Prostate gland (tissue), 2 donors: ENCODE measurements around the gene GNB1. TPM values are rescaled to one million over a fixed set of nuclear protein-coding genes. Genes with fewer than 3 reads are reported as not detected.

ENCODE experiments used
- DNase-seq: peaks from one replicate; pipeline ENCODE4 v3.0.0-alpha.2; 2019; ENCODE audit warnings: low spot score
- H3K27ac ChIP-seq, 2 donors: fragments of 200-600 bp; sonication (generic); 2 replicates each; pipeline ENCODE4 v1.5.1; 2017 to 2019
- H3K27me3 ChIP-seq: fragments of 200-600 bp; sonication (generic); replicated peaks from 2 replicates; pipeline ENCODE4 v1.5.1; 2019; ENCODE audit not compliant: insufficient read depth
- H3K36me3 ChIP-seq, 2 donors: fragments of 200-600 bp; sonication (generic); 1 replicate in 1 of 2; 2 replicates in 1 of 2; pipeline versions ENCODE4 v1.5.1 to v1.8.1; 2017 to 2019
- H3K4me1 ChIP-seq: fragments of 200-600 bp; sonication (generic); replicated peaks from 2 replicates; pipeline ENCODE4 v1.5.1; 2019
- H3K4me3 ChIP-seq, 2 donors: fragments of 200-600 bp; sonication (generic); 2 replicates each; pipeline ENCODE4 v1.5.1; 2017 to 2019
- H3K9me3 ChIP-seq: fragments of 200-600 bp; sonication (generic); 2 replicates; pipeline ENCODE4 v1.5.1; 2017
- CTCF ChIP-seq, 4 experiments: fragments of 200-600 bp in 2 of 4; fragments of 450-650 bp in 2 of 4; sonication (generic) in 2 of 4; IDR thresholded peaks; 1 replicate in 3 of 4; 2 replicates in 1 of 4; pipeline ENCODE4 v1.5.1; 2016 to 2019; ENCODE audit warnings: antibody characterized with exemption in 4 of 4, mild to moderate bottlenecking in 2 of 4, moderate library complexity in 2 of 4
- POLR2A ChIP-seq: fragments of 450-650 bp; IDR thresholded peaks from one replicate; pipeline ENCODE4 v1.6.1; 2016; ENCODE audit warnings: antibody characterized with exemption, mild to moderate bottlenecking
- POLR2AphosphoS5 ChIP-seq: sonication (generic); formaldehyde crosslinking; IDR thresholded peaks from one replicate; pipeline ENCODE4 v1.6.1; 2017; ENCODE audit warnings: antibody characterized with exemption
- WGBS: methylation state at CpG from one replicate; pipeline ENCODE4 v1.1.5; 2018; 5-methylcytosine and 5-hydroxymethylcytosine counted together
- intact Hi-C: fragments of 100-400 bp; cut with DNase I; formaldehyde crosslinking; loops from one replicate; pipeline ENCODE4 v1.14.2; 2022
- total RNA-seq, 2 donors: library from RNA; depleted of rRNA; stranded (reverse); fragments of >200 nt; gene quantifications; one replicate each; pipeline ENCODE4 v1.1.0, GENCODE V29; 2016

The GNB1 gene
- total RNA-seq, 2 donors from 2014 or later, result 163 to 233 TPM

GRCh38 chr1:1917995-1918900, 27.4 kb upstream of the GNB1 start:
- no peak for DNase-seq
- intact Hi-C loops, result no loop called here
- no peaks in the 10 kb centered on the region for H3K27me3 ChIP-seq
- no peak for TF ChIP-seq CTCF (IDR thresholded peaks at IDR 0.05)
- TF ChIP-seq POLR2AphosphoS5, result no peak
- TF ChIP-seq POLR2A, result no peak
- no peaks in the 10 kb centered on the region for H3K9me3 ChIP-seq
- H3K4me1 ChIP-seq, result no peaks in the 10 kb centered on the region
- H3K27ac ChIP-seq, result peak overlapping the region; percentile 41 to 72
- WGBS, result 54% methylated on average over 40 of the region's 46 CpGs
- H3K4me3 ChIP-seq, result peak overlapping the region; percentile 39 to 46
- no peaks in the 10 kb centered on the region for H3K36me3 ChIP-seq

GRCh38 chr1:1917304-1917976, 26.6 kb upstream of the GNB1 start:
- 87% methylated on average over 13 of the region's 14 CpGs for WGBS
- no peak for DNase-seq
- H3K27me3 ChIP-seq, result no peaks in the 10 kb centered on the region
- H3K9me3 ChIP-seq, result no peaks in the 10 kb centered on the region
- no peaks in the 10 kb centered on the region for H3K36me3 ChIP-seq
- TF ChIP-seq CTCF (IDR thresholded peaks at IDR 0.05), result no peak
- TF ChIP-seq POLR2A, result no peak
- TF ChIP-seq POLR2AphosphoS5, result no peak
- intact Hi-C loops, result no loop called here
- H3K4me3 ChIP-seq, result no peak overlapping the region
- no peaks in the 10 kb centered on the region for H3K4me1 ChIP-seq
- no peak overlapping the region for H3K27ac ChIP-seq

GRCh38 chr1:1916851-1917251, 26.0 kb upstream of the GNB1 start:
- H3K9me3 ChIP-seq, result no peaks in the 10 kb centered on the region
- intact Hi-C loops, result no loop called here
- WGBS, result 73% methylated on average over 19 of the region's 19 CpGs
- no peaks in the 10 kb centered on the region for H3K36me3 ChIP-seq
- TF ChIP-seq POLR2AphosphoS5 (no peak), CTCF (IDR thresholded peaks at IDR 0.05) (no peak), POLR2A (no peak)
- no peaks in the 10 kb centered on the region for H3K4me1 ChIP-seq
- no peaks in the 10 kb centered on the region for H3K27me3 ChIP-seq
- DNase-seq, result no peak
- H3K4me3 ChIP-seq, result no peak overlapping the region
- no peak overlapping the region for H3K27ac ChIP-seq

GRCh38 chr1:1915911-1916840, 25.3 kb upstream of the GNB1 start:
- no peaks in the 10 kb centered on the region for H3K9me3 ChIP-seq
- H3K27me3 ChIP-seq, result no peaks in the 10 kb centered on the region
- TF ChIP-seq CTCF (IDR thresholded peaks at IDR 0.05) (no peak), POLR2A (no peak), POLR2AphosphoS5 (no peak)
- no peak for DNase-seq
- WGBS, result 79% methylated on average over 23 of the region's 23 CpGs
- H3K4me3 ChIP-seq, result no peak overlapping the region
- intact Hi-C loops, result no loop called here
- no peaks in the 10 kb centered on the region for H3K36me3 ChIP-seq
- no peak overlapping the region for H3K27ac ChIP-seq
- H3K4me1 ChIP-seq, result no peaks in the 10 kb centered on the region
